NB4 (cell line): ENCODE data around the gene RANBP3.

ENCODE experiments used
- CTCF ChIP-seq: IDR thresholded peaks from one replicate; pipeline ENCODE4 v1.5.1; 2012; ENCODE audit warnings: low read depth, low read length
- MYC ChIP-seq: IDR thresholded peaks from 2 replicates; pipeline ENCODE4 v1.6.1; 2011; ENCODE audit warnings: low read depth, low read length
- POLR2A ChIP-seq: IDR thresholded peaks from 2 replicates; pipeline ENCODE4 v1.6.1; 2011; ENCODE audit warnings: mild to moderate bottlenecking; ENCODE audit not compliant: insufficient read length; ENCODE audit errors: extremely low read depth

- TF ChIP-seq CTCF, result peak; percentile 71
- no peak for TF ChIP-seq POLR2A
- no peak for TF ChIP-seq MYC
These were observed 9.9 kb downstream of the RANBP3 start for GRCh38 chr19:5967994-5968430.
